Measurements from ENCODE around the gene DNAH1.

Gene DNAH1

GRCh38 chr3:52405601-52406110 is 89.5 kb downstream of the DNAH1 start:
- no peak for DNase-seq (ENCODE audit: extremely low read depth, low read depth)
- TF ChIP-seq CTCF (IDR thresholded peaks at IDR 0.05; ENCODE audit: low read depth, low read length, missing control alignments): no peak
- no peak overlapping the region for H3K4me3 ChIP-seq (replicated peaks; ENCODE audit: low read depth, low read length)

- no peak for TF ChIP-seq CTCF (IDR thresholded peaks at IDR 0.05; ENCODE audit: low read depth, low read length, missing control alignments)
- H3K4me3 ChIP-seq (replicated peaks; ENCODE audit: low read depth, low read length): no peak overlapping the region
- no peak for DNase-seq (ENCODE audit: extremely low read depth, low read depth)
Observed at GRCh38 chr3:52406231-52406661, 90.1 kb downstream of the DNAH1 start.

- TF ChIP-seq CTCF (IDR thresholded peaks at IDR 0.05; ENCODE audit: low read depth, low read length, missing control alignments): no peak
- DNase-seq (ENCODE audit: extremely low read depth, low read depth): no peak
- H3K4me3 ChIP-seq (replicated peaks; ENCODE audit: low read depth, low read length): no peak overlapping the region
Observed at GRCh38 chr3:52406791-52407510, 90.8 kb downstream of the DNAH1 start.

- DNase-seq (ENCODE audit: extremely low read depth, low read depth): no peak
- no peak overlapping the region for H3K4me3 ChIP-seq (replicated peaks; ENCODE audit: low read depth, low read length)
- TF ChIP-seq CTCF (IDR thresholded peaks at IDR 0.05; ENCODE audit: low read depth, low read length, missing control alignments): no peak
Observed at GRCh38 chr3:52407779-52408178, 91.7 kb downstream of the DNAH1 start.

- no peak for TF ChIP-seq CTCF (IDR thresholded peaks at IDR 0.05; ENCODE audit: low read depth, low read length, missing control alignments)
- peak overlapping the region; percentile 98 for H3K4me3 ChIP-seq (replicated peaks; ENCODE audit: low read depth, low read length)
- DNase-seq (ENCODE audit: extremely low read depth, low read depth): no peak
Observed at GRCh38 chr3:52408466-52408865, 92.3 kb downstream of the DNAH1 start.

- no peak for TF ChIP-seq CTCF (IDR thresholded peaks at IDR 0.05; ENCODE audit: low read depth, low read length, missing control alignments)
Observed at GRCh38 chr3:52415800-52416199, 99.7 kb downstream of the DNAH1 start.

More at GRCh38 chr3:52415800-52416199, 99.7 kb downstream of the DNAH1 start:
- no peak for DNase-seq (ENCODE audit: extremely low read depth, low read depth)
- no peak overlapping the region for H3K4me3 ChIP-seq (replicated peaks; ENCODE audit: low read depth, low read length)
